Right renal pelvis (tissue), 4 donors: Measurements from ENCODE around the gene SUGCT. TPM values are rescaled to one million over a fixed set of nuclear protein-coding genes. Genes with fewer than 3 reads are reported as not detected.
"Not testable (repeated sequence)": the region's sequence is repeated elsewhere in the genome, so short reads cannot be mapped to it uniquely, and the experiment has no call there.

ENCODE experiments used
- DNase-seq, 4 donors: peaks; one replicate each; pipeline ENCODE4 v3.0.0-alpha.2; 2013; ENCODE audit warnings: low read depth in 4 of 4, low spot score in 3 of 4, missing footprints in 1 of 4
- polyA plus RNA-seq, 4 donors: library from polyadenylated mRNA; unstranded; fragments of 120-200 nt; gene quantifications; one replicate each; pipeline ENCODE4 v1.2.1, GENCODE V29; 2013; ENCODE audit not compliant: insufficient read length in 4 of 4

SUGCT gene
- 10 to 100 TPM; 12.1 to 17.6 (median 15.0) TPM for polyA plus RNA-seq

- peak; percentile 85 to 93 (median 88) for DNase-seq
Observed at GRCh38 chr7:40134428-40135316, at the start of gene SUGCT, which contains the start of gene MPLKIP. SUGCT (plus strand) TSS chr7:40135005. MPLKIP (minus strand) TSS chr7:40134622; CDS start chr7:40134567, 55 bp downstream.

- DNase-seq, result no peak
Observed at GRCh38 chr7:40092182-40092581, 42.6 kb upstream of the SUGCT start.

- no peak for DNase-seq
Observed at GRCh38 chr7:40093631-40094350, 41.0 kb upstream of the SUGCT start.

DNA sequence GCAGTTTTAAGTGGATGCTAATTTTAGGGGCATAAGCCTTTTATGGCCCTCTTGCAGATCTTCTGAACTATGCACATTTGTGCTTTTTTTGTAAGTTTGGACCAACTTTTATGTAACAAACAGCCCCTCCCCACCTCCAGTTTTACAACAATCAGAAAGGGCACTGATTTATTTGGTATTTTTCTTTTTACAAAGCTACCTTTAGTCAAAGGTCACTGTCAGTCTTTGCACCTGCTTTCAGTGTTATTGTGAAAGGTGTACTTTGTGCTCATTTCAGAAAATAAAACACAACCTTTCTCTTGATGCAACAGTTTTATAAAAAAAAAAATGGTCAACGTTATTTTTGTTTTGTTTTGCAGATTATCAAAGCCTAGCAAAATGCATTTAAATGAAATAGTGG, 39.6 kb upstream of the SUGCT start:
- DNase-seq, result no peak

- DNase-seq, result no peak
Observed at GRCh38 chr7:40095695-40096327, 39.0 kb upstream of the SUGCT start.

DNA sequence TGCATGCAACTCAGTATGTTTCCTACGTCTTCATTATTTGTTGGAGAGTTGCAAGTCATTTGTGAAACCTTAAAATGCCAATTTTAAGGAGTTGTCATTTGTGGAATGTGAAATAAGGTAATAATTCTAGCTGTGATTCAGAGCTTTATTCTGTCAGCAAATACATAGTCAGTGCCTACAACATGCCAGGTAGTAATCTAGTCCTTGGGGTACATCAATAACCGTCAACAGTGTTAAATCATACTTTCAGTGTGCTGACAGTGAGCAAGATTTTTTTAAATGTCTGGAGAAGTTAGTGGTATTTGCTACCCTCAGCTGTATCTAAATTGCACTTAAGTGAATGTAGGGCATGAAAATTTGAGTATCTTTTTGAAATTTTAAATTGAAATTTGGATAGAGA, 37.1 kb upstream of the SUGCT start:
- DNase-seq, result no peak

DNA sequence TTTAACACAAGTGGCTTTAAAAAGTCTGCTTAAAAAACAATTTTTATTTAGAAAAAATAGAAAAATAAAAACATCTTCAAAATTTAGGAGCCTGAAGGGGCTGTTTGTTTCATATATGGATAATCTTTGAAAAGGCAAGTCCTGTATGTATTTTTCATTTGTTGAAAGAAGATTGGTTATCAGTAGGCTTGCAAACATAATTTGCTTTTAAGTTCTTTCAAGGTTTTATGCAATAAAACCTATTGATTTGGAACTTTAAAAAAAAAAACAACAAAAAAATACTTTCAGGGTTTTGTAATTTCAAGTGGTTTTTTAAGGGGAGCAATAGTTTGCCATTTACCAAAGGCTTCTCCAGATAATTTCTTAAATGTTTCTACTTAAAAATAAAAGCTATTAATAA, 36.0 kb upstream of the SUGCT start:
- DNase-seq, result no peak

DNA sequence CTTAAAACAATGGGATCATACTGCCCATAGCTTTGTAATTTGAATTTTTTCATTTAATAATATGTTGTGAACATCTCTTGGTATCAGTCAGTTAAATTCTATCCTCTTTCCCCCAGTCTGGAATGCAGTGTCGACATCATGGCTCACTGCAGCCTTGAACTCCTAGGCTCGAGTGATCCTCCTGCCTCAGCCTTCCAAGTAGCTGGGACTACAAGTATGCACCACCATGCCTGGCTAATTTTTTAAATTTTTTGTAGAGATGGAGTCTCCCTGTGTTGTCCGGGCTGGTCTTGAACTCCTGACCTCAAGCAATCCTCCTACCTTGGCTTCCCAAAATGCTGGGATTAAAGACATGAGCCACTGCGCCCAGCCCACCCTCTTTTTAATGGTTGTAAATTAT, 35.0 kb upstream of the SUGCT start:
- no peak for DNase-seq

DNA sequence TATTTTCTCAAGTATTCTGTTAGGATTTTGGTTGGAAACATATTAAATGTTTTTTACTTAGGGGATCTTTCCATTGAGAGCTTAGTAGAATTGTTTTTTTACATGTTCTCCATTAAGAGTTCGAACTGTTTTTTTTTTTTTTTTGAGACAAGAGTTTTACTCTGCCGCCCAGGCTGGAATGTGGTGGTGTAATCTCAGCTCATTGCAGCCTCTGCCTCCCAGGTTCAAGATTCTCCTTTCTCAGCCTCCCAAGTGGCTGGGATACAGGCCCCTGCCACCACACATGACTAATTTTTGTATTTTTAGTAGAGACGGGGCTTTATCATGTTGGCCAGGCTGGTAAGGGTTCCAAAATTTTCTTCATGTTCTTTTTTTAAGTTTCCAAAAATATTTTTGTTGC, 33.6 kb upstream of the SUGCT start:
- DNase-seq, result no peak

- DNase-seq, result no peak
Observed at GRCh38 chr7:40102897-40103296, 31.9 kb upstream of the SUGCT start.

DNA sequence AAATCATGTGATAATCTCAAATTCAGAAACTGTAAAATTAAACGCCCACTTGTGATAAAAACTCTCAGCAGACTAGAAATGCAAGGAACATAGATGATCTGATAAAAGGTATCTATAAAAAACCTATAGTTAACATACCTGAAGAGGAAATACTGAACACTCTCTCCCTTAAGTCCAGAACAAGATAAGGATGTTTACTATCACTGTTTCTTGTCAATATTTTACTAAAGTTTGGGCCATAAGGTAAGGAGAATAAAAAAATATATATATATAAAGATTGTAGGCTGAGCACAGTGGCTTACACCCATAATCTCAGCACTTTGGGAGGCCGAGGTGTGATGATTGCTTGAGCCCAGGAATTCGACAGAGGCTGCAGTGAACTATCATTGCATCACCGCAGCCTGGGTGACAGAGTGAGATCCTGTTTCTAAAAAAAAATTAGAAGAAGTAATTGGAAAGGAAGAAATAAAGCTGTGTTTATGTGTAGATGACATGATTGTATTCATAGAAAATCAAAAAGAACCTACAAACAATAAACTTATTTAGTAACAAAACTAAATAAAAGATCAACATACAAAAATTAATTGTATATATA, 28.8 kb upstream of the SUGCT start:
- DNase-seq, result no peak

DNA sequence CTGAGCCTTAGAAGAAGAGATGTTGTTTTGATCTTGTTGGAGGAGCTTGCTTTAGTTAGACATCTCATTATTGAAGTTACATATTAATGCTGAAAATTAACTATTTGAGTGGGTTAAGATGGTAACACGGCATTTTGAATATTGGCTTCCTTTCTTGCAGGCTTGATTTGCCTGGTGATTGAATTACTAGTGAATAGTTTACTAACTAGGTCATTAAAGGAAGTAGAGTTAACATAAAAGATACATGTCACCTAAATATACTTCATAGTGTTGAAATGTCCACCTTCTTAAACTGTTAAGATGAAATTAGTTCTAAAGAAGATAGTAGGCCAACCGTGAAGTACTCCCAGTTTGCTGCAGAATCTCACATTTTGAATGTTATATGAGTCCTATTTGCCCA, 18.9 kb upstream of the SUGCT start:
- no peak for DNase-seq

GRCh38 chr7:40117199-40117598, 17.6 kb upstream of the SUGCT start:
- DNase-seq, result not testable (repeated sequence)

- not testable (repeated sequence) for DNase-seq
Observed at GRCh38 chr7:40118201-40118600, 16.6 kb upstream of the SUGCT start.

GRCh38 chr7:40120020-40120419, 14.8 kb upstream of the SUGCT start:
- no peak for DNase-seq

GRCh38 chr7:40122100-40122939, 12.5 kb upstream of the SUGCT start:
- not testable (repeated sequence) for DNase-seq

GRCh38 chr7:40122940-40123254, 11.9 kb upstream of the SUGCT start:
- DNase-seq, result no peak

GRCh38 chr7:40133561-40134427, 1.0 kb upstream of the SUGCT start:
- no peak for DNase-seq

DNA sequence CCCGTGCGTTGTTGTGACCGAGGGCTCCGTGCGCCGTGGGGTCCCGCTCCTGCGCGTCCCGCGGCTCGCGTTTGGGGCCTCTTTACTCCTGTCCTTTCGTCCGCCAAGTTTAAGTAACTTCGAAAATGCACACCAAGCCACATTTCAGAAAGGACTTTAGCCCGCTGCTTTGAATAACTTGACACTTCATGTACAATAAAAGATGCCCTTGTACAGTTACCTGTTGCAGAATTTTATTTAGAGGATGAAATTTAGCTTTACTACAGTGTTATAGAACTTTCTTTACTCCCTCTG, 459 bp downstream of the SUGCT start:
- DNase-seq, result peak in 1 of 4 donors; percentile 25
